Activated CD8-positive, alpha-beta T cell treated with anti-CD3 and anti-CD28 coated beads for 36 hours (primary cell): ENCODE measurements around the gene OAS3. TPM values are rescaled to one million over a fixed set of nuclear protein-coding genes. Genes with fewer than 3 reads are reported as not detected.

Experiments used
- ATAC-seq: fragments of 200-7000 bp; cut with Tn5 transposase; one replicate; pipeline ENCODE4 v1.10.0; 2021; ENCODE audit warnings: mild to moderate bottlenecking, moderate library complexity
- CTCF ChIA-PET: fragments of 350-600 bp; sonication (Branson Sonifier 250); formaldehyde crosslinking; loops from one replicate; lab custom pipeline; 2021; ENCODE audit warnings: antibody characterized with exemption; lab: Charles Lee
- POLR2A ChIA-PET: fragments of 350-600 bp; sonication (Branson Sonifier 250); formaldehyde crosslinking; loops from one replicate; lab custom pipeline; 2021; ENCODE audit warnings: antibody characterized with exemption; lab: Charles Lee
- DNase-seq: peaks from one replicate; pipeline ENCODE4 v3.0.0-alpha.2; 2020
- H3K27ac Mint-ChIP-seq: one replicate; pipeline ENCODE4 v1.8.0; 2021; ENCODE audit warnings: mild to moderate bottlenecking, mixed read lengths
- H3K27me3 Mint-ChIP-seq: one replicate; pipeline ENCODE4 v1.8.0; 2021; ENCODE audit warnings: mixed read lengths
- H3K36me3 Mint-ChIP-seq: one replicate; pipeline ENCODE4 v1.8.0; 2021; ENCODE audit warnings: low read depth, mixed read lengths
- H3K4me1 Mint-ChIP-seq: one replicate; pipeline ENCODE4 v1.8.0; 2021; ENCODE audit warnings: low read depth, mixed read lengths
- H3K4me3 Mint-ChIP-seq: one replicate; pipeline ENCODE4 v1.8.0; 2021; ENCODE audit warnings: mild to moderate bottlenecking, moderate library complexity, mixed read lengths
- H3K9me3 Mint-ChIP-seq: one replicate; pipeline ENCODE4 v1.8.0; 2021; ENCODE audit warnings: mixed read lengths
- CTCF ChIP-seq: fragments of 200-600 bp; IDR thresholded peaks from one replicate; pipeline ENCODE4 v1.8.0; 2022; ENCODE audit warnings: antibody characterized with exemption, mild to moderate bottlenecking
- intact Hi-C: fragments of 100-400 bp; cut with micrococcal nuclease; formaldehyde crosslinking; loops from one replicate; pipeline ENCODE4 v1.10.0; 2022
- total RNA-seq, 2 experiments: library from RNA; stranded (reverse); gene quantifications; one replicate each; pipeline ENCODE4 v1.2.3, GENCODE V29; 2021

OAS3 gene
- total RNA-seq, 2 experiments from 2014 or later: 21.4 to 22.2 TPM

- DNase-seq (no peak), ATAC-seq (no peak)
- no peak for TF ChIP-seq CTCF
- Mint-ChIP-seq H3K4me1 (peaks cover 36% of the 10 kb centered on the region), H3K4me3 (no peak overlapping the region), H3K27me3 (no peaks in the 10 kb centered on the region), H3K27ac (peak overlapping the region; percentile 32), H3K36me3 (peaks cover 87% of the 10 kb centered on the region), H3K9me3 (peaks cover 20% of the 10 kb centered on the region)
- intact Hi-C loops: no loop called here
- POLR2A ChIA-PET: interaction anchor here (2.0 to 6.9 kb wide), 2 partner anchors 11 to 83 kb away, joined by 8 to 74 read pairs; partner anchors contain the start of genes OAS1 and OAS2
- CTCF ChIA-PET: interaction anchor here (0.8 to 6.8 kb wide), 7 partner anchors 12 to 184 kb away, joined by 3 to 54 read pairs (median 4); partner anchors contain the start of gene OAS2
Measured at GRCh38 chr12:112989806-112990205, 51.5 kb downstream of the OAS3 start.

- Mint-ChIP-seq H3K27me3 (no peaks in the 10 kb centered on the region), H3K36me3 (peaks cover 90% of the 10 kb centered on the region), H3K9me3 (peaks cover 14% of the 10 kb centered on the region), H3K27ac (peak overlapping the region; percentile 1), H3K4me1 (peaks cover 17% of the 10 kb centered on the region), H3K4me3 (no peak overlapping the region)
- ATAC-seq (peak; percentile 81), DNase-seq (peak; percentile 75)
- intact Hi-C loops: no loop called here
- ChIA-PET POLR2A (interaction anchor here (0.6 to 6.9 kb wide), 5 partner anchors 8 to 33 kb away, joined by 3 to 74 read pairs (median 3); partner anchors contain the start of gene OAS2), CTCF (interaction anchor here (0.6 to 6.8 kb wide), 44 partner anchors 8 to 186 kb away, joined by 3 to 54 read pairs (median 5); partner anchors contain the start of genes OAS1, OAS2 and RASAL1)
- peak; percentile 95 for TF ChIP-seq CTCF
Measured at GRCh38 chr12:112992541-112993398, 54.5 kb downstream of the OAS3 start.

GRCh38 chr12:112995008-112995407, 56.7 kb downstream of the OAS3 start:
- Mint-ChIP-seq H3K4me3 (no peak overlapping the region), H3K27ac (no peak overlapping the region), H3K4me1 (no peaks in the 10 kb centered on the region), H3K9me3 (peaks cover 5% of the 10 kb centered on the region), H3K27me3 (no peaks in the 10 kb centered on the region), H3K36me3 (peaks cover 89% of the 10 kb centered on the region)
- CTCF ChIA-PET: interaction anchor here (1.2 to 2.9 kb wide), 2 partner anchors 14 to 37 kb away, joined by 3 to 22 read pairs; no protein-coding TSS in a partner anchor
- intact Hi-C loops: no loop called here
- no peak for DNase-seq
- no peak for ATAC-seq
- no peak for TF ChIP-seq CTCF
- POLR2A ChIA-PET: no interaction called here

GRCh38 chr12:112996501-112996900, 58.2 kb downstream of the OAS3 start:
- CTCF ChIA-PET: interaction anchor here (2.1 kb wide), 1 partner anchor 11 kb away, joined by 6 read pairs; no protein-coding TSS in a partner anchor
- Mint-ChIP-seq H3K4me3 (no peak overlapping the region), H3K27ac (no peak overlapping the region), H3K9me3 (peaks cover 5% of the 10 kb centered on the region), H3K4me1 (no peaks in the 10 kb centered on the region), H3K36me3 (peaks cover 86% of the 10 kb centered on the region), H3K27me3 (no peaks in the 10 kb centered on the region)
- POLR2A ChIA-PET: no interaction called here
- DNase-seq (no peak), ATAC-seq (no peak)
- no peak for TF ChIP-seq CTCF
- intact Hi-C loops: no loop called here

GRCh38 chr12:112997506-112997905, 59.2 kb downstream of the OAS3 start:
- intact Hi-C loops: no loop called here
- Mint-ChIP-seq H3K27me3 (no peaks in the 10 kb centered on the region), H3K4me3 (no peak overlapping the region), H3K9me3 (peaks cover 2% of the 10 kb centered on the region), H3K27ac (no peak overlapping the region), H3K36me3 (peaks cover 76% of the 10 kb centered on the region), H3K4me1 (no peaks in the 10 kb centered on the region)
- CTCF ChIA-PET: interaction anchor here (2.1 kb wide), 1 partner anchor 10 kb away, joined by 6 read pairs; no protein-coding TSS in a partner anchor
- DNase-seq: no peak
- no peak for ATAC-seq
- no peak for TF ChIP-seq CTCF
- POLR2A ChIA-PET: no interaction called here
